GM12878 (cell line): Measurements from ENCODE around the gene CSAD. TPM values are rescaled to one million over a fixed set of nuclear protein-coding genes. Genes with fewer than 3 reads are reported as not detected.
A peak's percentile ranks its signal among the peaks of the same experiment; 100 is the strongest.

Experiments used
- ATAC-seq: fragments of 200-7000 bp; cut with Tn5 transposase; 3 replicates; pipeline ENCODE4 v1.9.1; 2020; ENCODE audit warnings: mild to moderate bottlenecking, moderate library complexity
- BruUV-seq: library from RNA; stranded (reverse); fragments of 400-500 nt; replicated peaks from 2 replicates; lab custom pipeline; 2021; lab: Mats Ljungman, UMichigan
- CTCF ChIA-PET: fragments of 300-600 bp; sonication (Branson Sonifier 250); formaldehyde crosslinking; extraction: SDS; loops from one replicate; lab custom pipeline; 2021; ENCODE audit warnings: inconsistent platforms; lab: Yijun Ruan, JAX
- POLR2A ChIA-PET: fragments of 350-600 bp; formaldehyde crosslinking; extraction: SDS; loops from one replicate; lab custom pipeline; 2021; ENCODE audit warnings: inconsistent platforms; lab: Charles Lee
- RAD21 ChIA-PET: fragments of 300-600 bp; sonication (Branson Sonifier 250); formaldehyde crosslinking; loops from one replicate; lab custom pipeline; 2023; ENCODE audit warnings: antibody characterized with exemption; ENCODE audit not compliant: unreplicated experiment; lab: Charles Lee
- SMC1A ChIA-PET: fragments of 300-600 bp; sonication (Branson Sonifier 250); formaldehyde crosslinking; loops from one replicate; lab custom pipeline; 2023; ENCODE audit not compliant: unreplicated experiment, uncharacterized antibody; lab: Charles Lee
- DNase-seq: peaks from one replicate; pipeline ENCODE4 v3.0.0-alpha.2; 2011; ENCODE audit warnings: low read depth, low spot score
- FAIRE-seq: peaks from 3 replicates; lab custom pipeline; 2011; peaks lifted over from hg19 to GRCh38; lab: Jason Lieb, UNC
- H2AFZ ChIP-seq: 2 replicates; pipeline ENCODE4 v1.6.0; 2011; ENCODE audit warnings: low read depth, low read length, control low read depth; ENCODE audit not compliant: control insufficient read depth
- H3K27ac ChIP-seq: 2 replicates; pipeline ENCODE4 v1.5.1; 2011; ENCODE audit warnings: control low read depth; ENCODE audit not compliant: control insufficient read depth, insufficient read depth
- H3K27me3 ChIP-seq, 2 experiments: replicated peaks in 1 of 2; 2 replicates each; pipeline versions ENCODE4 v1.6.0 to v1.6.1; 2011; ENCODE audit warnings: low read length in 1 of 2; ENCODE audit not compliant: control insufficient read depth in 2 of 2, insufficient read depth in 2 of 2
- H3K36me3 ChIP-seq, 2 experiments: 2 replicates each; pipeline ENCODE4 v1.5.1; 2011; ENCODE audit warnings: low read length in 1 of 2; ENCODE audit not compliant: control insufficient read depth in 2 of 2, insufficient read depth in 2 of 2
- H3K4me1 ChIP-seq: 2 replicates; pipeline ENCODE4 v1.6.1; 2011; ENCODE audit warnings: mild to moderate bottlenecking, low read length, moderate library complexity, mixed read lengths; ENCODE audit not compliant: control insufficient read depth, insufficient read depth
- H3K4me2 ChIP-seq: 2 replicates; pipeline ENCODE4 v1.6.0; 2011; ENCODE audit warnings: control low read depth; ENCODE audit not compliant: control insufficient read depth, insufficient read depth
- H3K4me3 ChIP-seq: fragments of 200-600 bp; sonication (generic); 2 replicates; pipeline ENCODE4 v1.5.1; 2016
- H3K79me2 ChIP-seq: 2 replicates; pipeline ENCODE4 v1.6.0; 2011; ENCODE audit warnings: low read length; ENCODE audit not compliant: control insufficient read depth, insufficient read depth
- H3K9ac ChIP-seq: 2 replicates; pipeline ENCODE4 v1.8.0; 2011; ENCODE audit warnings: low read length, control low read depth, mixed read lengths; ENCODE audit not compliant: control insufficient read depth, insufficient read depth
- H3K9me3 ChIP-seq: replicated peaks from 3 replicates; pipeline ENCODE4 v1.5.1; 2011; ENCODE audit warnings: mild to moderate bottlenecking, low read length; ENCODE audit not compliant: control insufficient read depth, insufficient read depth
- H4K20me1 ChIP-seq: 2 replicates; pipeline ENCODE4 v1.6.0; 2011; ENCODE audit not compliant: control insufficient read depth, insufficient read depth
- CEBPZ ChIP-seq: fragments of 150-350 bp; IDR thresholded peaks from 2 replicates; pipeline ENCODE4 v1.6.1; 2016; ENCODE audit warnings: low read depth, low read length
- CHD1 ChIP-seq: IDR thresholded peaks from 2 replicates; pipeline ENCODE4 v1.6.1; 2012; ENCODE audit warnings: low read depth, low read length, improper control_type of control experiment
- EED ChIP-seq: sonication (generic); IDR thresholded peaks from 2 replicates; pipeline ENCODE4 v1.6.1; 2016; ENCODE audit warnings: antibody characterized with exemption, low read depth
- EGR1 ChIP-seq, 2 experiments: IDR thresholded peaks; 1 replicate in 1 of 2; 2 replicates in 1 of 2; pipeline ENCODE4 v1.6.1; 2011 to 2012; ENCODE audit warnings: low read depth in 2 of 2, low read length in 2 of 2, borderline replicate concordance in 1 of 2, mild to moderate bottlenecking in 1 of 2, moderate library complexity in 1 of 2
- HDAC6 ChIP-seq: fragments of 200-600 bp; sonication (generic); IDR thresholded peaks from one replicate; pipeline ENCODE4 v1.8.0; 2017; ENCODE audit warnings: antibody characterized with exemption; ENCODE audit not compliant: unreplicated experiment
- MAX ChIP-seq: IDR thresholded peaks from 2 replicates; pipeline ENCODE4 v1.6.1; 2012; ENCODE audit warnings: low read depth, low read length, improper control_type of control experiment
- MTA2 ChIP-seq: fragments of 450-650 bp; IDR thresholded peaks from 2 replicates; pipeline ENCODE4 v1.6.1; 2016; ENCODE audit warnings: low read depth, mild to moderate bottlenecking, moderate library complexity
- MXI1 ChIP-seq: fragments of 150-350 bp; IDR thresholded peaks from 2 replicates; pipeline ENCODE4 v1.6.1; 2011; ENCODE audit warnings: low read depth, mild to moderate bottlenecking, inconsistent platforms, low read length, improper control_type of control experiment
- NFIC ChIP-seq: IDR thresholded peaks from 2 replicates; pipeline ENCODE4 v1.6.1; 2012; ENCODE audit warnings: low read depth, mild to moderate bottlenecking, inconsistent platforms, low read length, moderate library complexity
- NKRF ChIP-seq: fragments of 450-650 bp; conservative IDR thresholded peaks from 2 replicates; pipeline ENCODE4 v1.6.1; 2017; ENCODE audit warnings: mild to moderate bottlenecking, moderate library complexity
- PML ChIP-seq: IDR thresholded peaks from 2 replicates; pipeline ENCODE4 v1.6.1; 2012; ENCODE audit warnings: low read length, inconsistent platforms
- RBBP5 ChIP-seq: fragments of 200-600 bp; sonication (generic); conservative IDR thresholded peaks from 2 replicates; pipeline ENCODE4 v1.6.1; 2016
- SUZ12 ChIP-seq: fragments of 200-600 bp; sonication (generic); IDR thresholded peaks from one replicate; pipeline ENCODE4 v1.6.1; 2018; ENCODE audit warnings: antibody characterized with exemption, mild to moderate bottlenecking; ENCODE audit not compliant: unreplicated experiment
- TBL1XR1 ChIP-seq: IDR thresholded peaks from 2 replicates; pipeline ENCODE4 v1.6.1; 2012; ENCODE audit warnings: low read depth, low read length, improper control_type of control experiment
- ZNF592 ChIP-seq: fragments of 450-650 bp; IDR thresholded peaks from 2 replicates; pipeline ENCODE4 v1.6.1; 2017; ENCODE audit warnings: mild to moderate bottlenecking, moderate library complexity
- WGBS: methylation state at CpG from one replicate; pipeline ENCODE4 v1.1.6; 2016; ENCODE audit warnings: low lambda C conversion rate; ENCODE audit not compliant: insufficient replicate concordance, insufficient coverage; ENCODE audit errors: missing lambda C conversion rate; 5-methylcytosine and 5-hydroxymethylcytosine counted together
- in situ Hi-C: fragments of 300-500 bp; cut with MboI; formaldehyde crosslinking; loops from 9 replicates; pipeline ENCODE4 v1.14.3; 2018; ENCODE audit warnings: mixed read lengths
- intact Hi-C: fragments of 100-400 bp; cut with micrococcal nuclease; formaldehyde crosslinking; loops from one replicate; pipeline ENCODE4 v1.14.2; 2022; ENCODE audit not compliant: unreplicated experiment
- polyA plus RNA-seq, 11 experiments: library from polyadenylated mRNA; depleted of rRNA in 4 of 11; unstranded in 6 of 11; stranded (reverse) in 5 of 11; fragments of >200 nt; fragmentation: Nextera tagmentation in 4 of 11; fragmentation: Illumina TruSeq in 1 of 11; extraction: Ambion mirVana in 4 of 11; extraction: Trizol in 1 of 11; gene quantifications; 1 replicate in 1 of 11; 2 replicates in 10 of 11; pipeline versions ENCODE4 v1.2.1 to v1.2.3, GENCODE V29; 2011 to 2016; ENCODE audit warnings: inconsistent platforms in 2 of 11, missing spikeins in 2 of 11, low read depth in 1 of 11
- total RNA-seq, 4 experiments: library from RNA; depleted of rRNA in 3 of 4; stranded (reverse); fragments of >200 nt in 3 of 4; fragmentation: Illumina TruSeq in 1 of 4; extraction: Trizol in 1 of 4; gene quantifications; 2 replicates each; pipeline versions ENCODE4 v1.2.1 to v1.2.3, GENCODE V29; 2013 to 2021

CSAD gene
- total and polyA plus RNA-seq, 10 of the 15 experiments (the other 5 are each of a cell fraction or from before 2014, with no cell fraction given): 1.1 to 20.4 (median 6.2) TPM

GRCh38 chr12:53182903-53183302 lies 2.2 kb upstream of the CSAD start:
- RAD21 ChIA-PET: interaction anchor here (0.8 to 4.1 kb wide), 7 partner anchors 15 to 37 kb away, joined by 3 to 36 read pairs (median 5); partner anchors contain the start of gene ITGB7
- no peak for FAIRE-seq
- WGBS: 95% methylated on average over 2 of the region's 2 CpGs
- no peak for ATAC-seq
- Histone ChIP-seq H2AFZ (no peak overlapping the region), H3K4me1 (peaks cover 5% of the 10 kb centered on the region; the same call in 1 of the 2 replicates), H3K9ac (no peak overlapping the region), H3K4me3 (peak overlapping the region; percentile 78; the same call in 1 of the 2 replicates), H3K36me3 (peaks cover 5 to 8% of the 10 kb centered on the region in 2 experiments; a peak in 3 of 4 replicates), H4K20me1 (no peaks in the 10 kb centered on the region), H3K9me3 (no peaks in the 10 kb centered on the region), H3K79me2 (peaks cover 22% of the 10 kb centered on the region), H3K4me2 (peak overlapping the region; percentile 35), H3K27me3 (no peaks in the 10 kb centered on the region), H3K27ac (no peak overlapping the region)
- intact Hi-C loops (no loop called here), in situ Hi-C loops (no loop called here)
- BruUV-seq: no TSS peak
- POLR2A ChIA-PET: interaction anchor here (3.7 kb wide), 1 partner anchor 17 kb away, joined by 47 read pairs; no protein-coding TSS in a partner anchor
- no peak for DNase-seq
- CTCF ChIA-PET: interaction anchor here (0.7 to 6.0 kb wide), 11 partner anchors 10 to 138 kb away, joined by 3 to 54 read pairs (median 8); partner anchors contain the start of gene ITGB7
- SMC1A ChIA-PET: interaction anchor here (1.2 to 5.6 kb wide), 7 partner anchors 10 to 96 kb away, joined by 4 to 39 read pairs (median 6); a partner anchor contains a TSS
- TF ChIP-seq EED (no peak), RBBP5 (no peak), ZNF592 (no peak), PML (no peak), MXI1 (no peak), NFIC (no peak), NKRF (no peak), CEBPZ (no peak), MTA2 (no peak), TBL1XR1 (no peak), CHD1 (no peak), SUZ12 (no peak), EGR1 (IDR thresholded peaks at IDR 0.05; ENCODE audit: borderline replicate concordance in 1 of 2, low read depth in 2 of 2, low read length in 2 of 2) (no peak), HDAC6 (no peak), MAX (no peak)
